Measurements from ENCODE around the gene HOXC12.

Gene HOXC12, protein sequence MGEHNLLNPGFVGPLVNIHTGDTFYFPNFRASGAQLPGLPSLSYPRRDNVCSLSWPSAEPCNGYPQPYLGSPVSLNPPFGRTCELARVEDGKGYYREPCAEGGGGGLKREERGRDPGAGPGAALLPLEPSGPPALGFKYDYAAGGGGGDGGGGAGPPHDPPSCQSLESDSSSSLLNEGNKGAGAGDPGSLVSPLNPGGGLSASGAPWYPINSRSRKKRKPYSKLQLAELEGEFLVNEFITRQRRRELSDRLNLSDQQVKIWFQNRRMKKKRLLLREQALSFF

DNA sequence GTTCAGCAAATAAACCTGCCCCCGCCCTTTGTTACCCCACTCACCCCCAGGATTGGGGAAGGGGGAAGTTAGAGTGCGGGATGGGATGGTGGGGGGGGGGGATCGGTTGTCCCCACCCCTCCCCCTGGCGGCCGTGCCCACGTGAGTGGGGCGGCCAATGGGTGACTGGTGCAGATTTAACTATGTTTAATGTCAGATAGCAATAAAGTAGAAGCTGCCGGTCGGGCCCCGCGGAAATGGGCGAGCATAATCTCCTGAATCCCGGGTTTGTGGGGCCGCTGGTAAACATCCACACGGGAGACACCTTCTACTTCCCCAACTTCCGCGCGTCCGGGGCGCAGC, at the start of gene HOXC12:
TSS of gene HOXC12 (plus strand) at position 210 of the 342 bp plus-strand sequence. CDS start at position 237, 27 bp downstream.
- DNase-seq, result no peak

DNA sequence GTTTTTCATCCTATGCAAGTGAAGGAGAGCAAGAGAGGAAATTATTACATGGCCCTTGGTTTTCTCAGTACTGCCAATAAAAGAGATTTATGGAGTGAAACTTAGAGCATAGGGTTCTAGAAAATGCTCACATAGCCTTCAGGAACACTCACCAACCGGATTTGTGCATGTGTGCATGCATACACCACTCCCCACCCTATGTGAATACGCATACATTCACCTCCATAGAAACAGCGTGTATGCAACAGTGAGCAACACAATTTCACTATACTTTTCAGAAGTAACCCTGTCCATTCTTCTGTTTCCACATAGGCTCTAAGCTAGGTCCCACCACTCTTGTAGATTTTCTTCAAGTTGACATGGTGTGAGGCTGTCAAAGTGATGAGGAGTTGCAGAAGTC, 47.6 kb upstream of the HOXC12 start:
- DNase-seq, result no peak

DNA sequence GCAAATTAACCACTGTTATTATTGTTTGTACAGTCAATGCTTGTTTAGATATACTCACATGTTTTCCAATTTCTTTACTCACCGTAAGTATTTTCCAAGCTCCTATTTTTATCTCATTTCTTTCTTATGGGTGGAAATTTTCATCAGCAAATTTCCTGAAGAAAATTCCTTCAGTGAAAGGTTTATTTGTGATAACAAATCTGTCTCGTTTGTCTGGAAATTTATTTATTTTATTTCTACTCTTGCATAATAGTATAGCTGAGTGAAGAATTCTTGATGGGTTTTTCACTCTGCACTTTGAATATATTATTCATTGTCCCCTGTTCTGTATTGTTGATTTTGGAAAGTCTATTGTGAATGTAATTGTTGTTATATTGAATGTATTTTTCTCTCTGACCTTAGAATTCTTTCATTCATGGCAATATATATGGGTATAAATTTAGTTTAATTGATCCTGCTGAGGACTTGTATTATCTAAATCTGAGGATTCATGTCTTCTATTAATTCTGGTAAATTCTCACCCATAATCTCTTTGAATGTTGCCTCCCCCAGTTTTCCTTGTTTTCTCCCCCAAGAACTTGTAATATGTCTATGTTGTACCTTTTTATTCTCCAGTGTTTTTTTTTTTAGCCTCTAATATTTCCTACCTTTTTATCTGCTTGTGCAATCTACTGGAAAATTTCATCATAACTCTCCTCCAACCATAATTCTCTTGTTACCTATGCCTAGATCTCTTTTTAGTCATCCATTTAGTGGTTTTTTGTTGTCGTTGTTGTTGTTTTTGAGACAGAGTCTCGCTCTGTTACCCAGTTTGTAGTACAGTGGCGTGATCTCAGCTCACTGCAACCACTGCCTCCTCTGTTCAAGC, 37.7 kb upstream of the HOXC12 start:
- DNase-seq, result no peak

DNA sequence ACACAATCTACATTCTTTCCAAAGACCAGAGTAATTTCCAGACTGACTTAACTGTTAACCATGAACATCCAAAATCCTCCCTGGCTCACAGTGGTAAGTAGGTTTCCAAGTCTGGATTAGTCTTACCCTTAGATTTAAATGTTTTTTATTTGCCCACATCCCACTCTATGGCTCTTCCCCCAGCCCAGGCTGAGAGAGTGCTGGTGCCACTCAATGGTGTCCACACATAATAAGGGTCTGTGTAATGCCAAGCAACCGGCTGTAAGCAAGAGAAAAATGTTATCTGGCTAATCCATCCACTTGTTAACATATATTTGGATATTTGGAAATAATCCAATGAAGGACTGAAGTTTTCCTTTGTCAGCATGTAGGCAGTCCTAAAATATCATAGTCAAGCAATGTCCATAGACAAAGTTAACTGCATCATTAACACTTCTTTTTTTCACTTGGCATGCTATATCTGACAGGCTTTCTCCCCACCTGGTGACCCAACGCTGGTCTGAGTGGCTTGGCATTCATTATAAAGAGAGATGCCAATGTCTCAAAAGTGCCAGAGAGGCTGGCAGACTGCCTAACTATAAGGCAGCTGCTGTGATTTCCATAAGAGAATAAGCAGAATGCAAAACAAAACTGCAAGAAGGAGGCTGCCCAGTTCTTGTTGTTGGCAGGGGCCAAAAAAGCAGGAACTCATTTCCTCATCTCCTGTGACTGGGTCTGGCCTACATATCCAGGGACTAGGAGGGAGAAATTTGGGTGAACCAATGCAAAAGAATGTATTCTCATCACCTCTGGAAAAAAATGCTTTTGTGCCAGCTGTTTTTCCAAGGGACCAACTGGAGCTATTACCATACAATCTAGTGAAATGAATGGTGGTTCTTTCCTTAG, 29.9 kb upstream of the HOXC12 start:
- no peak for DNase-seq

DNA sequence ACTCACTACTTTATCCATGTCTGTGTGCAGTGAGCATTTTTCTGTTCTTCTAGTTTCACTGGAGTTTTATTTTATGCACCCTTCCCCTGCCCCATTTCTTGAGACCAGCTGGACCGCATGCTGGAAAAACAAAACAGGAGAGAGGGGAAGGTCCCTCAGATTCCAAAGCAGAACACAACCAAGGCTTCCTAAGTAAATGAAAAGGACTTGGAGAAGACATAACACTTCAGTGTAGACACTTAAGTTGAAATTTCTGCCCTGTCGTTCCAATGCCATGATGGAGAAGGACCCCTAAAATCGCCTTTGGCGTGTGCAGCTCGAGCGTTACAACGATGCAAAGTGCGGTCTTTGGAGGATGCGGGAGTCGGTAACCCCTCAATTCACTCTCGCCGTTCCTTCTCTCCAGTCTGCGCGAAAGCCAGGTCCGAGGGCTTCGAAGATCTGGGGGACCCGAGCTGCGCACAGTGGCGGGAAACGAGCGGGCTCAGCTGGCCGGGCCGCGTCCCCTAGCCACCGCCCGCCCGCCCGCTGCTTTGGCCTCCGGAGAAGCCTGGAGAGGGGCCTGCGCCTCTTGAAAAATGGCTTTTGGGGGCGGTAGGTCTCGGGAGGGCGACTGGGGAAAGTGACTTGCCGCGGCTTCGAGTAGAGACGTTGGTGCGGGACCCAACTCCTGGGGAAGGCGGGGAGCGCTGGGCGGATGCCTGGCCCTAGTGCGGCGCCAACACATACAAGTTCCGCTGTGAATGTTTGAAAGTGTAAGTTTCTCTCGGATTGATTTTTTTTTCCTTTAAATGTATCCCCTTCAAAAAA, 27.3 kb upstream of the HOXC12 start:
- DNase-seq, result no peak

DNA sequence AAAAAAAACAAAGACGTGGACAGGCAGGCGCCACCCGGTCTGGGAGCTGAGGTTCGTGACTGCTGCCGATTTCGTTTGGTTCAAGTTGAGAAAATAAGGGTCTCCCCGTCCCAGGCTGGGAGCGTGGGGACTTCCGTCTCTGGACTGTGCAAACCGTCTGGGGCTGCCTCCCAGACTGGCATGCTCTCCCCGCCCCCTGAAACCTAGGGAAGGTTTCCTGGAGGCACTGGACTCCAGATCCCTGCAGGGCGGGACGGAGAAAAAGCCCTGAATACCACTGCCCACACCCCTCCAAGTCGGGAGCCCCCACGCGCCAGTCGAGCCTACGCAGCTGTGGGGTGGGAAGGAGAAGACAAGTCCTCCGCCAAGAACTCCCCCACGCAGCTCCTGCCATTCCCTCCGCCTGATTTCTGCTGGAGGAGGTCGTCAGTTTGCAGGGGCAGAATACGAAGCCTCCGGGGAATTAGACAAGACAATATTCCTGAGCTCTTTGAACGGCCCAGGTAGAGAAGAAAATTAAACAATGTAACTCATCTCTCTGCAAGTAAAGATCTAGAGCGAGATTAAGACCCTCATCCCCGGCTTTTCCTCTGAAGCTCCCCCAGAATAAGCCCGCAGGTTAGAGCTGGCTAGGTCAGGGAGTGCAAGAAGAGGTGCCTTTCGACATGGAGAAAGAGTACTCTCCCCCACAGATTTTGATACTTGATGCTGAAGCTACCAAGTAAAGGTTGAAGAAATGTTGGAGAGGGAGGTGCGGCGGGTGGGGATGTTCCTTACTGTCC, 26.5 kb upstream of the HOXC12 start:
- DNase-seq, result no peak

DNA sequence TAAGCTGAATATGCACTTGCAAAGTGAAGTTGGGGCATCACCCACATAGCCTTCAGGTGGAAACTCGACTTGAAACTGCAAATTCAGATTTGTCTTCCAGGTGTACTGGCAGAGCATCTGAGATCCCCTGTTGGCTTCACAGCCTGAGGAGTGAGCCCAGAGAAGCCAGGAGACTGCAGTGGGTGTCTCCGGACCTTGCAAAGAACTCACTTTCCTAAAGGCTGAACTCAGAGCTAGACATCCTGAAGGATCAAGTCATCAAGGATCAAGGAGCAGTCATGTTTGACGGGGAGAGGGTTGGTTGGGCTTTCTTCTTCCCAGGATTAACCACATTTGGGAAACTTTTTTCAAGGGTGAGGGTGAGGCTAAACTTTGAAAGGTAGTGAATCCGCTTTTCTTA, 25.2 kb upstream of the HOXC12 start:
- DNase-seq, result no peak

DNA sequence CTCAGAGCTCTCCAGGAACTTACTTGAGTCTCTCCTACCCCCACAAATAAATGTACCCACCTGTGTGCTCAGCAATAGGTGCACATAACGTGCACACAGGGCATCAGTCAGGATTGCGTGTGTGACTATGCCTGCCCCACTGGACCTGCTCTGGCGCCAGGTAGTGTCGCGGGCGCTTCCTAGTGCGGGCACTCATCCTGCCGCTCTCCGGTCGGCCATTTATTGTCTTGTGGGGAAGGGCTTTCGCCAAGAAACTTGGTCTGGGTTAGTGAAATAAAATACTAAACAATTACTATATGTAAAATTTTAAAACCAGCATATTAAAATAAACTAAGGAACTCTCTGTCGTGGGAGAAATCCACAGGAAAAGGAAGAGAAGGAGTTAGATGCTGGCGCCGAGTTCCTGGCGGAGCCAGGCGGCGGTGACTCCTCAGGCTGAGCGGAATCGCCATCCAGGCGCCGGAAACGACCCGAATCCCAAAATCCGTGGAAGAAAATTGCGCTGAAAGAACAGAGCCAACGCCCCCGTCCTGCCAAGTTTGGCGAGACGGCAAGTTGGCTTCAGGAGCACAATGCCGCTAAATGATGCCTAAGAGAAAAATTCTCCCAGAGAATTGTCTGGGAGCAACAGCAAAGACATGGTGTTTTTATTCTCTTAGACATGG, 24.0 kb upstream of the HOXC12 start:
- no peak for DNase-seq

DNA sequence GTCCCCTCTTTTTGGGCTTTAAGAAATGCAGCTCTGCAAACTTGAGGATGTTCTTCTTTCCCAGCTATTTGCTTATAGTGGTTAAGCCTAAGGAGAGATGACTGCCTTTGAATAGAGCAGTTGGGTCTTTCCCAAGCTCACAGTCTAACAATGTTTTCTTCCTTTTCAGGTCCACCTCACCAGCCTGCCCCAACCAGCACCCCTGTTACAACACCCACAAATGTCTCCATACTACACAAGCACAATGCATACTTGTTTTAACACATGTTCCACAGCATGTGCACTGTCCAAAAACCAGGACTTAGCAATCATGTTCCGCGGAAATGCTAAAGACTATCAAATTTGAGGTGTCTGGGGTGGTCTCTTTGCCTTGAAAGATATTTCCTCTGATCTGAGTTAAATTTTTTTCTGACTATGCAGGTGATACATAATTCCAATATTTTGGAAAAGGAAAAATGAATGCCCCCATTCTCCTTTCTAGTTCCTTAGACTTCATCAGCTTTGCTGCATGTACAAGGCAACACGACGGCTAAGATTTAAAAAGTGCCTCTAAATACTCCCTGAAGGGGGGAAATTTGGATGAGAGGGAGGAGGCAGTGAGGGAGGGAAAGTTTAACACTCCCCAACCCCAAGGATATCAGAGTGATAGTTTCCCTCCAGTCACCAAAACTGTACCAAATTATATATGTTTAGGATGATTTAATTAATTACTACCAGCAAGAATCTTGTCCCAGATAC, 22.7 kb upstream of the HOXC12 start:
- DNase-seq, result no peak

DNA sequence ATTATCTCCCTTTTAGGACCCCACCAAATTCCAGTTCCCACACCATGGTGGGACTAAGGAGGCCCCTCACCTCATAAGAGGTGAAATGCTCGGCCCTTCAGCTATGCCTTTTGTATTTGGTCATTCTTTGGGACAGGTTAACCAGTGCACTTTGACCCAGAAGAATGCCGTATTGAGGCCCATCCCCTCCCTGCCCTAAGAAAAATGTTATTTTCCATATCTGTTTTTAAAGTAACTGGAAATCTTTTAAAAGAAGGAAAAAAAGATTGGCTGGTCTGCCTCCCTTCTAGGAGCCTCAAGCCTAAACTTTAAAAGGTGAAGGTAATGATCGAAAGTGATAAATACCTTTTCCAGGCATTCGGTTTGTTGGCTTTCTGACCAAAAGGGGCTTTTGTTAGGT, 21.8 kb upstream of the HOXC12 start:
- no peak for DNase-seq

DNA sequence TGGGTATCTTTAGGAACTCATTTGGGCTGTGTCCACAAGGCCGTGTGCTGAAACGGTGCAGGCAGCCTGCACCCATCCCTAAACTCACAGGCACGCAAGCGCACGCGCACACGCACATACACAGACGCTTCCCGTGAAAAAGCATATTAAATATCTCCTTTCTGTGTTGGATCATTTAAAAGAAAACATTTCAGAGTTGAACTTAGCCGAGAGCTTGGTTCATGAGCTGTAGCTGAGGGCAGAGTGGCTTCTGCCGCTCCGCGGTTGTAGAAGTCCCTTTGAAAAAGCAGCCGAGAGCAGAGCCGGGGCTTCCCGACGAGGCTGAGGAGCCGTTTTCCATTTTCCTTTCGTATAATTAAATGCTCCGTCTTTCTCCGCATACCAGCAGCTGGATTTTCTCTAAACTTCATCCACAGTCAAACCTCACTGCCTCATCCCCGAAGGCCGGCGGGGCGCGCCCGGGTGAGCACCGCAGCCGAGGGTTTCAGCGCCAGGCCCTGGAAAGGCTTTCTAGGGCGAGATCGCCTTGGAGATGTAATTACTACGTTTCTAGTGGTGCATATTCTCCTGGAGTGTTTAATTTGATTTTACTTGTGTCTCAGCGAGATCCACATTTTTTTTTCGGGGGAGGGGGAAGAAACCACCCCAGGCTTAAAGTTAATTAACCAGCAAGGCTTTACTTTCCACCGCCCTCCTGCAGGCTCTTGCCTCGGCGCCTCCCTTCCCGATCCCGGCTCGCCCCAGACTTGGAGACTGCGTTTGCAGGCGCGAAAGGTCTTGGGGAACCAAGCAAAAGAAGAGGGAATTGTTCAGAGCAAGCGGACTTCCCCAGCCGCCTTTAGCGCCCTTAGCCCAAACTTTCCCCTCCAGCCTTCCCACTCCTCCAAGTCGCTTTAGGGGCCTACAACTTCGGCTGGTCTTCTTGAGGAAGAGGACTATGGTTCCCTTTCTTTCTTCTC, 19.0 kb upstream of the HOXC12 start:
- no peak for DNase-seq

DNA sequence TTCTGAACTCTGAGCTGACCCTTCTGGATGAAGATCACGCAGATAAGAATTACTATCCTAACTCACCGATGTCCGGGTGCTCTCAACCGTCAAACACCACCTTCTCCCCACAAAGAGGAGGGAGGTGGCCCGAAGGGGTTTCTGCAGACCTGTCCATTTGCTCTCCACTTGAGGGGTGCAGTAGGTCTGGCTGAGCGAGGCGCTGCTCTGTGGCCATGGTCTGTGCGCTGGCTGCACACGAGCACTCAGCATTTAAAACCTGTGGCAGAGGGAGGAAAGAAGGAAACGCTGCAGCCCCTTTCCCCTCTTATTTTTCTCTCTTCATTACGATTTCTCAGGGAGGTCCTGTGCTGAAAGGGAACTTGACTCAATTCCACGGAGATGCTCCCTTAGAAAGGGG, 17.6 kb upstream of the HOXC12 start:
- DNase-seq, result no peak

DNA sequence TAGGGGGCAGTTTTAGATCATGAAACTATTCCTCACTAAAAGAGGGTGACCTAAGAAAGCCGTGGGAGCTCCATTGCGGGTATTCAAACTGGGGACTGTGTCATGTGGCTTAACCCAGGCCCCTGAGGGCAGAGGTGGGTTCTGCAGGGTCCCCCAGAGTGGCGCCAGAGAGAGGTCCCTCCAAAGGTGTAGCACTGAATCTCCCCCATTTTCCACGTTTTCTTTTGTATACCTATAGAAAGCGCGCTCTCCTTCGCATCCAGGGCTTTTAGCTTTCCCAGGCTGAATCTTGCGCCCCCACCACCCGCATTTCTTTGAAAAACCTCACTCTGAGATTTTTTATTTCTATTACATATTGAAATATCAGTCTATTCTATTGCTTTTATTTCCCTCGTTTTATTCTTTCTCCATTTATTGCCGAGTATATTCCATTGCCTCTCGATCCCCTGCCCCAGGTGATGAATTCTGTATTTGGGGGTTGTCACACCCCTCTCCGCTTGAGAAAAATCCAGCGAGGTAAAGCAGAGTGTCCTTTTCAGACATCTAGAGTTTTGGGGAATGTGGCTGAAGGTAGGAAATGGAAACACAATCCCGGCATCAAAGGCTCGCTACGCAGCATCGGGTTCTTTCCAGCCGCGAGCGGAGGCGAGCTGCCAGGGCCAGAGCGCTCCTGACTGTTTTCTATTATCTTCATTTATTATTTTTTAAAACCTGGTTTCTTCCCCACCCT, 16.9 kb upstream of the HOXC12 start:
- no peak for DNase-seq

DNA sequence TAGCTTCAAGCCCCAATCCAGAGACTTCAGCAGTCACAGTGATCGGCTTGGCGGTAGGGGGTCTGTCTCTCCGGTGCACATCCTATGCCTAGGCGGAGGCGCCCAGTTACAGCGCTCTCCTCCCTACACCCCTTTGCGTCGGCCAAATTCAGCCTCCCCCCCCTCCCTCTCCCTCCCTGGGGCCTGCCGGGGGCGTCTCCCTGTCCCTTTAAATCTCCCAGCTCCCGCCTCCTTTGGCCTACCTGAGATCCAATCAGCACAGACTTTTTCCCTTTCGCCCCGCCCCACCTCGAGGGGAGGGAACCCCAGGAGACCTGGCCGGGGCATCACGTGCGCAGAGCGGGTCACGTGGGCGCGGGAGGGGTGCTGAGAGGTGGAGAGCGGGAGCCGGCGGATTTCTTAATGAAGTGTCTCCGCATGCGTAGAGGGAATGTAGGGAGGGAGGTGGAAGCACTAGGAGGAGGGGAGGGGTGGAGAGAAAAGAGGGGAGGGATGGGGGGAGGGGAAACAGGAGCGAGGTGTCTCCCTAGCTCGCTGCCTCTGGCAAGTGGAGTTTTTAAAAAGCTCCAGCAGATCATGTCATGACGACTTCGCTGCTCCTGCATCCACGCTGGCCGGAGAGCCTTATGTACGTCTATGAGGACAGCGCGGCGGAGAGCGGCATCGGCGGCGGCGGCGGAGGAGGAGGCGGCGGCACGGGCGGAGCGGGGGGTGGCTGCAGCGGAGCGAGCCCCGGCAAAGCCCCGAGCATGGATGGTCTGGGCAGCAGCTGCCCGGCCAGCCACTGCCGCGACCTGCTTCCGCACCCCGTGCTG, 16.2 kb upstream of the HOXC12 start, which contains the start of gene HOXC13:
TSS of gene HOXC13 (plus strand) at position 506 of the 815 bp plus-strand sequence. CDS start at position 582, 76 bp downstream.
- no peak for DNase-seq

DNA sequence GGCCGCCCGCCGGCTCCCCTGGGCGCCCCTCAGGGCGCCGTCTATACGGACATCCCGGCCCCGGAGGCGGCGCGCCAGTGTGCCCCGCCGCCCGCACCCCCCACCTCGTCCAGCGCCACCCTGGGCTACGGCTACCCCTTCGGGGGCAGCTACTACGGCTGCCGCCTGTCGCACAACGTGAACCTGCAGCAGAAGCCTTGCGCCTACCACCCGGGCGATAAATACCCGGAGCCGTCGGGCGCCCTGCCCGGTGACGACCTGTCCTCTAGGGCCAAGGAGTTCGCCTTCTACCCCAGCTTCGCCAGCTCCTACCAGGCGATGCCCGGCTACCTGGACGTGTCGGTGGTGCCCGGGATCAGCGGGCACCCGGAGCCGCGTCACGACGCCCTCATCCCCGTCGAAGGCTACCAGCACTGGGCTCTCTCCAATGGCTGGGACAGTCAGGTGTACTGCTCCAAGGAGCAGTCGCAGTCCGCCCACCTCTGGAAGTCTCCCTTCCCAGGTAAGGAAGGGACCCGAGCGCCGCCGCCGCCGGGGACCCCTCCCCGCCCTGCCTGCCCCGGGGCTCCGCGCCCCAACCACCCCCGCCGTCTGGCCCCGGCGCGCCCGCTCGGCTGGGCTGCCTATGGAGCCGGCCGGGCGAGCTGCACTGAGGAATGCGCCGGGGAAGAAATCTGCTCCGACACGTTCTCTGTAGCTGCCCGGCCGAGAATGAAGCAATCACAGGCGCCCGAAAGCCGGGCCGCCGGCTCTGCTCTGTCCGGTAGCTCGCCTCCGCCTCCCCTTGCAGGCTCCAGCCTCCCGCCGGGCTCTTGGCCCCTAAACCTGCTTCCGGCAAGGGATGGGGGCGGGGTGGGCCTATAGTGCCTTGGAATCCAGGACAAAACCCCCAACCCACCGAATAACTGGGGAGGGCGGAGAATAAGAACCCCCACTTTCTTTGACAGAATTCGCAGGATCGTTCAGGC, 15.3 kb upstream of the HOXC12 start:
- DNase-seq, result no peak

DNA sequence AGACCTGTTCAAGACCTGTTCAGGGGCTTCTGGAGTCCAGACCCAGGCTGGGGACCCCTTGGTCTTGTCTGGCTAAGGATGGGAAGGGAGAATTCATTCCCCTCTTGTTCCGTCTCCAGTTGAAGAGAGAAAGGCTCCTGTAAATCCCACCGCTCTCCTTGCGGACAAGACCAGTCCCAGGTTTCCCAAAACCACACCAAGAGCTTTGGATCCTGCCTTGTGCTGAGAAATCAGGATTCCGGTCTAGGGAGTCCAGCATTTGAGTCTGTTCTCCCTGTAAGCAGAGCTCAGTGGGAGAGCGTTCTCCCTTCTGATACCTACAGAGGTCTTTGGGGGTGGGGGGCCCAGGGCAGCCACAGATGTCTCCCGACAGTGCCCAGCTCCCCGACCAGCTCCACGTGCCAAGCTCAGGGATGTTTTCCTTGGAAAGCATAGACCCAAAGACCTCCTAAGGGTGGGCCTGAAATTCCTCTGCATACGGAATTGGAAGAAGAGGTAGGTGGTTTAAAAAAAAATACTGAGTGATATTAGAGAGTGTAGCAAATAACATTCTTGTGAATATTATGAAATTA, 14.2 kb upstream of the HOXC12 start:
- DNase-seq, result no peak

Data from GDM1 (cell line).